CD4-positive, alpha-beta memory T cell (primary cell): Measurements from ENCODE around the gene DCAF6. TPM values are rescaled to one million over a fixed set of nuclear protein-coding genes. Genes with fewer than 3 reads are reported as not detected.

ENCODE experiments used
- CTCF ChIA-PET: fragments of 350-600 bp; sonication (Branson Sonifier 250); formaldehyde crosslinking; loops from one replicate; lab custom pipeline; 2021; ENCODE audit warnings: inconsistent platforms; ENCODE audit not compliant: partially characterized antibody; lab: Charles Lee
- POLR2A ChIA-PET: fragments of 350-600 bp; sonication (Branson Sonifier 250); formaldehyde crosslinking; loops from one replicate; lab custom pipeline; 2021; ENCODE audit not compliant: partially characterized antibody; lab: Charles Lee
- DNase-seq, 5 donors: peaks; one replicate each; pipeline versions ENCODE4 v3.0.0 to v3.0.0-alpha.2; 2020 to 2022; ENCODE audit warnings: mixed read lengths in 1 of 5
- H3K27ac ChIP-seq: one replicate; pipeline ENCODE4 v1.7.0; 2013; ENCODE audit warnings: low read depth, low read length
- H3K27me3 ChIP-seq: 2 replicates; pipeline ENCODE4 v1.7.0; 2013; ENCODE audit warnings: mild to moderate bottlenecking, low read length, moderate library complexity; ENCODE audit not compliant: insufficient read depth
- H3K36me3 ChIP-seq: 2 replicates; pipeline ENCODE4 v1.7.0; 2013; ENCODE audit warnings: mild to moderate bottlenecking, low read length, moderate library complexity; ENCODE audit not compliant: insufficient read depth
- H3K4me1 ChIP-seq: 2 replicates; pipeline ENCODE4 v1.7.0; 2013; ENCODE audit warnings: mild to moderate bottlenecking, low read length, moderate library complexity; ENCODE audit not compliant: insufficient read depth
- H3K4me3 ChIP-seq, 2 donors: one replicate each; pipeline ENCODE4 v1.7.0; 2013; ENCODE audit warnings: low read length in 2 of 2, mild to moderate bottlenecking in 1 of 2
- H3K9me3 ChIP-seq, 2 donors: one replicate each; pipeline ENCODE4 v1.7.0; 2013; ENCODE audit warnings: low read length in 2 of 2, control low read depth in 1 of 2; ENCODE audit not compliant: control insufficient read depth in 1 of 2
- H3K27ac Mint-ChIP-seq, 7 donors: one replicate each; pipeline ENCODE4 v1.8.0; 2020 to 2021; ENCODE audit warnings: mixed read lengths in 7 of 7, mild to moderate bottlenecking in 6 of 7, inconsistent platforms in 3 of 7, moderate library complexity in 3 of 7
- H3K27me3 Mint-ChIP-seq, 2 donors: one replicate each; pipeline ENCODE4 v1.8.0; 2020 to 2021; ENCODE audit warnings: mixed read lengths in 2 of 2
- H3K36me3 Mint-ChIP-seq, 2 donors: one replicate each; pipeline ENCODE4 v1.8.0; 2020 to 2021; ENCODE audit warnings: mixed read lengths in 2 of 2, inconsistent platforms in 1 of 2, mild to moderate bottlenecking in 1 of 2
- H3K4me1 Mint-ChIP-seq, 4 donors: one replicate each; pipeline ENCODE4 v1.8.0; 2020 to 2021; ENCODE audit warnings: mixed read lengths in 4 of 4, mild to moderate bottlenecking in 1 of 4
- H3K4me3 Mint-ChIP-seq, 8 donors: one replicate each; pipeline ENCODE4 v1.8.0; 2020 to 2021; ENCODE audit warnings: mixed read lengths in 8 of 8, mild to moderate bottlenecking in 7 of 8, moderate library complexity in 6 of 8, inconsistent platforms in 3 of 8
- H3K9me3 Mint-ChIP-seq, 8 donors: one replicate each; pipeline ENCODE4 v1.8.0; 2020 to 2021; ENCODE audit warnings: mixed read lengths in 8 of 8, mild to moderate bottlenecking in 5 of 8, inconsistent platforms in 3 of 8, moderate library complexity in 1 of 8
- intact Hi-C: fragments of 100-400 bp; cut with micrococcal nuclease; formaldehyde crosslinking; loops from one replicate; pipeline ENCODE4 v1.15.1; 2023
- polyA plus RNA-seq, 2 donors: library from polyadenylated mRNA; unstranded; fragments of 300-500 nt; fragmentation: Illumina TruSeq; gene quantifications; one replicate each; pipeline ENCODE4 v1.2.3, GENCODE V29; 2021
- total RNA-seq, 2 experiments: library from RNA; stranded (reverse); gene quantifications; one replicate each; pipeline ENCODE4 v1.2.3, GENCODE V29; 2021

DCAF6 gene
- total and polyA plus RNA-seq, 4 experiments from 2014 or later = 8.1 to 29.2 (median 21.3) TPM

DNA sequence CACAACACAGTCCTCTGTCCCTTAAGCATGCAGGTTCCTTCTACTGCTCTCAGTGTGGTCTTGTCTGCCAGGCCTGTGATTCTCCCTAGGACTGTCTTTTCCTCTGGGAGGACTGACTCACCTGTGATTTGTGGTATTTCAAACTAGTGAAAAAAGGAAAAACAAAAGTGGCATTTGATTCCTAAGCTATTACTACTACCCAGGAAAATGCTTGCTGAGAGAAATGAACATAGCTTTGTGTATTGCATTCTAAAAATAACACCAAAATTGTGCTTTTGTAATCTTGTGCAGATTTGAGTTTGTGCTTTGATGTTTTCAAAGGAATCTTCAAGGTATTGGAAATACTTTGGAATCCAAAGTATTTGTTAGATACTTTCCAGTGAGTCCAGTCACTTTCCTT lies 143.3 kb downstream of the DCAF6 start:
- Histone ChIP-seq H3K27me3 (no peaks in the 10 kb centered on the region), H3K4me3 (no peak overlapping the region), H3K4me1 (peaks cover 1% of the 10 kb centered on the region), H3K36me3 (no peaks in the 10 kb centered on the region), H3K27ac (no peak overlapping the region), H3K9me3 (no peaks in the 10 kb centered on the region)
- ChIA-PET CTCF (interaction anchor here (1.3 to 1.6 kb wide), 2 partner anchors 8 to 1269 kb away, joined by 3 to 6 read pairs; no protein-coding TSS in a partner anchor), POLR2A (no interaction called here)
- Mint-ChIP-seq H3K4me3 (no peak overlapping the region), H3K27ac (peak overlapping the region in 2 of 7 donors; percentile 44 to 53), H3K4me1 (peaks cover 0 to 3% (median 2%) of the 10 kb centered on the region in 4 donors), H3K27me3 (no peaks in the 10 kb centered on the region), H3K9me3 (no peaks in the 10 kb centered on the region), H3K36me3 (peaks cover 18 to 26% of the 10 kb centered on the region in 2 donors)
- DNase-seq = no peak
- intact Hi-C loops = loop anchor here (5.0 to 10.0 kb wide), 4 partner anchors 68 to 477 kb away; partner anchors contain the start of genes DCAF6 and MPC2

DNA sequence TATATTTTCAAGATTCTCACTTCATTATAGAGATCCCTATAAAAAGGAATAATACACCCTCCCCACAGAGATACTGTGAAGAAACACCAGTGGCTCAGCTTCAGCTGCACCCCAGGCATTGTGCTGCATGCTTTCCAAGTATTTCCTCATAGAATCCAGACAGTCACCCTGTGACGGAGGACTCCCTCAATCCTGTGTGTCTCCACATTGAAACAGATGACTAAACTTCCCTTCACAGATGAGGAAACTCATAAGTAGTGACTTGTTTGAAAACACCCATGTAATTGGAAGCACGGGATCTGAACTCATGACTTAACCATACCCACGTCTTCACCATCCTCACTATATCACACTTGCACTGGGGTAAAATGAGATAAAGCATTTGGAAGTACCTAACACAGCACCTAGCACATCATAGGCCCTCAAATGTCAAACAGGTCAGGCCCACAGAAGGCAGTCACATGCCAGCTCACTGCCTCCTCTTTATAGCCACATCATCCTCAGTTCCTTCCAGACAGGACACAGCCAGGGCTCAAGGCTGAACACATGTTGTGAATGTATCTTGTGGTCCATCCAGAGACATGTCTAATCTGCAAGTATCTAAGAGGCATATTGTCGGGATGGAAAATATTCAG lies 145.0 kb downstream of the DCAF6 start:
- H3K27ac Mint-ChIP-seq = peak overlapping the region in 2 of 7 donors; percentile 30 to 38
- CTCF ChIA-PET = interaction anchor here (0.6 to 5.1 kb wide), 35 partner anchors 10 to 1592 kb away, joined by 3 to 62 read pairs (median 4); partner anchors contain the start of gene DCAF6
- H3K27ac ChIP-seq = no peak overlapping the region
- H3K27me3 Mint-ChIP-seq = no peaks in the 10 kb centered on the region
- POLR2A ChIA-PET = interaction anchor here (1.6 kb wide), 1 partner anchor 145 kb away, joined by 6 read pairs; the partner anchor contains the start of genes DCAF6 and MPC2
- peaks cover 7 to 13% of the 10 kb centered on the region in 2 donors for H3K36me3 Mint-ChIP-seq
- no peaks in the 10 kb centered on the region for H3K36me3 ChIP-seq
- no peak overlapping the region for H3K4me3 ChIP-seq
- H3K9me3 ChIP-seq = no peaks in the 10 kb centered on the region
- no peaks in the 10 kb centered on the region for H3K27me3 ChIP-seq
- peaks cover 4% of the 10 kb centered on the region for H3K4me1 ChIP-seq
- H3K9me3 Mint-ChIP-seq = no peaks in the 10 kb centered on the region
- no peak overlapping the region for H3K4me3 Mint-ChIP-seq
- no peak for DNase-seq
- intact Hi-C loops = loop anchor here (1.0 to 10.0 kb wide), 5 partner anchors 66 to 479 kb away; partner anchors contain the start of genes DCAF6 and MPC2
- H3K4me1 Mint-ChIP-seq = peaks cover 0 to 6% (median 3%) of the 10 kb centered on the region in 4 donors

DNA sequence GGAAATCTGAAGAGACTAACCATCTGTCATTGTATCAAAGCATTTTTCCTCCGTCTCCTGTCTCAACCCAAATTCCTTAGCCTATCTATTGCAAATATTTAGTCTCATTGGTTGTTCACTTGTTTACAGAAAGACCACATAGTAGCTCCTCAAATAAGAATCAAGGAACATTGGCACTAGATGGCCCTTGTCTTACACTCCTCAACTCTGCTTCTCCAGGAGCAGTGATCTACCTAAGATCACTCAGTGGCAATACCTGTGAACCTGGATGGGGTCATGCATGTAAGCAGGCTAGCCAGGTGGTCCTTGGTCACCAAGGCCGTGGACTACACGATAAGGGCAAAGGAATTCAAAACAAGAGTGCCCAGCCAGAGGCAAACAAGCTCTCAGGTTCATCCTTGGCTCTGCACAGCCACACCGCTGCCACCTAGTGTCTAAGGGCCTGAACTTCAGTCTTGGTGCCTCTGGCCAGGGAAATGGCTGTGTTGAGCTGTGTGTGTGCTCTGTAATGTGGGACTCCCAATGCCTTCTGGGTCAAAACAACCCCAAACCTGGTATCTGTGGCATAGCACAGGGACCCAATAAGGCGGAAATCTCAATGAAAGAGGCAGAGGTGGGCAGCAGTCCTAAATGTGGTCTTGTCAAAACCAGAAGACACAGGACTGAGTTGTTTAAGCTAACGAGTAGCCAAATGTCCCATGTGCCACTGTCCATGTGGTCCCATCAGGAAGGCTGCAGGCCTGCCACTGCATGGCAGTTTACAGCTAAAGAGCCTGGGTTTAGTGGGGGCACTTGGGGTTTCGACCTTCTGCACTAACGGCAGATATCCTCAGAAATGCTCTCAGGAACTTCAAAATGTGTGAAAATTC lies 145.8 kb downstream of the DCAF6 start:
- no peak overlapping the region for H3K4me3 ChIP-seq
- ChIA-PET POLR2A (interaction anchor here (1.6 kb wide), 1 partner anchor 146 kb away, joined by 6 read pairs; the partner anchor contains the start of genes DCAF6 and MPC2), CTCF (interaction anchor here (0.6 to 5.1 kb wide), 44 partner anchors 8 to 1593 kb away, joined by 3 to 62 read pairs (median 4); partner anchors contain the start of genes ADCY10 and DCAF6)
- peak overlapping the region in 2 of 7 donors; percentile 30 for H3K27ac Mint-ChIP-seq
- no peaks in the 10 kb centered on the region for H3K27me3 ChIP-seq
- peaks cover 0 to 6% (median 3%) of the 10 kb centered on the region in 4 donors for H3K4me1 Mint-ChIP-seq
- H3K27ac ChIP-seq = no peak overlapping the region
- H3K4me1 ChIP-seq = peaks cover 4% of the 10 kb centered on the region
- no peaks in the 10 kb centered on the region for H3K9me3 Mint-ChIP-seq
- H3K36me3 Mint-ChIP-seq = peaks cover 0 to 6% of the 10 kb centered on the region in 2 donors
- H3K36me3 ChIP-seq = no peaks in the 10 kb centered on the region
- intact Hi-C loops = loop anchor here (1.0 to 10.0 kb wide), 5 partner anchors 65 to 480 kb away; partner anchors contain the start of genes DCAF6 and MPC2
- no peak overlapping the region for H3K4me3 Mint-ChIP-seq
- peak in 4 of 5 donors; percentile 40 to 55 (median 48) for DNase-seq
- no peaks in the 10 kb centered on the region for H3K27me3 Mint-ChIP-seq
- no peaks in the 10 kb centered on the region for H3K9me3 ChIP-seq

DNA sequence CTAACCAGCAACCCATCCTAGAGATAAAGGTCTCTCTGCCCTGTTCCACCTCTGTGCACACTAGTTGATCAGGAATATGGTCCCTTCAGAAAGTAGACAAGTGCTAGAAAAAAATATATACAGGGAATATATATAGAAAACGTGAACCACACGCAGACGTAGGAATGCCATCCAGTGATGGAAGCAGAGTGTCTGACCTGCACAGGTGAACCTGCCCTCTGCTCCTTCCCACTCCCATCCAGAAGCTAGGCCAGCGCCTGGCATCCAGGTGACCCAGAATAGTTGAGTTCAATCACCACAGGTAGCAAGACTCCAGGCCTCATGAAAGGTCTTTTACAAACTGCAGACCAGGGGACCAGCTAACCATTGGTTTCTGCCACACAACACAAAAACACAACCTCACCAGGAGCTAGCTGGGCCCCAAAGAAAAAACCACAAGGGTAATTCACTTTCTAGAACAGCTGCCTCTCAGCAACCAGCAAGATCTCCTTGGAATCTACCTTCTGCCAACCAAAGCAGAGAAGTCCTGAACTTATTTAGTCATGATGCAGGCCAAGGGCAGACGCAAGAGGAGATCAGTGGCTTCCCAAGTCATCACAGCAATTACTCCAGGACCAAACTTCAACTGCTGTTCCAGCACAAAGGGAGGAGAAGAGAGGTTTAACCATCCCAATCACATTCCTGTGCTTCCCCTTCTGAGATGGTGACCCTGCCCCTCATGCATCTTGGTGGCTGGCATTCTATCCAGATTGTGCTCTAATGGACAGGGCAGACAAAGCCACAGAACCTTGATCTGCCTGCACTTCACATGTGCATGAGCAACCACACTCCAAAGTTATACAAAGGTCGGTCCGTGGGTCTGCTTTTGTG lies 147.2 kb downstream of the DCAF6 start:
- CTCF ChIA-PET = interaction anchor here (0.7 to 5.1 kb wide), 19 partner anchors 9 to 1264 kb away, joined by 3 to 62 read pairs (median 7); partner anchors contain the start of gene DCAF6
- H3K36me3 ChIP-seq = no peaks in the 10 kb centered on the region
- H3K4me3 Mint-ChIP-seq = no peak overlapping the region
- POLR2A ChIA-PET = interaction anchor here (1.6 kb wide), 1 partner anchor 148 kb away, joined by 6 read pairs; the partner anchor contains the start of genes DCAF6 and MPC2
- H3K36me3 Mint-ChIP-seq = peaks cover 0 to 1% of the 10 kb centered on the region in 2 donors
- no peak for DNase-seq
- no peak overlapping the region for H3K4me3 ChIP-seq
- H3K4me1 ChIP-seq = peaks cover 4% of the 10 kb centered on the region
- H3K9me3 ChIP-seq = no peaks in the 10 kb centered on the region
- H3K27me3 ChIP-seq = no peaks in the 10 kb centered on the region
- no peak overlapping the region for H3K27ac ChIP-seq
- H3K4me1 Mint-ChIP-seq = peaks cover 0 to 6% (median 3%) of the 10 kb centered on the region in 4 donors
- no peaks in the 10 kb centered on the region for H3K27me3 Mint-ChIP-seq
- H3K27ac Mint-ChIP-seq = peak overlapping the region in 1 of 7 donors; percentile 51
- intact Hi-C loops = loop anchor here (5.0 to 10.0 kb wide), 4 partner anchors 64 to 481 kb away; partner anchors contain the start of genes DCAF6 and MPC2
- no peaks in the 10 kb centered on the region for H3K9me3 Mint-ChIP-seq

DNA sequence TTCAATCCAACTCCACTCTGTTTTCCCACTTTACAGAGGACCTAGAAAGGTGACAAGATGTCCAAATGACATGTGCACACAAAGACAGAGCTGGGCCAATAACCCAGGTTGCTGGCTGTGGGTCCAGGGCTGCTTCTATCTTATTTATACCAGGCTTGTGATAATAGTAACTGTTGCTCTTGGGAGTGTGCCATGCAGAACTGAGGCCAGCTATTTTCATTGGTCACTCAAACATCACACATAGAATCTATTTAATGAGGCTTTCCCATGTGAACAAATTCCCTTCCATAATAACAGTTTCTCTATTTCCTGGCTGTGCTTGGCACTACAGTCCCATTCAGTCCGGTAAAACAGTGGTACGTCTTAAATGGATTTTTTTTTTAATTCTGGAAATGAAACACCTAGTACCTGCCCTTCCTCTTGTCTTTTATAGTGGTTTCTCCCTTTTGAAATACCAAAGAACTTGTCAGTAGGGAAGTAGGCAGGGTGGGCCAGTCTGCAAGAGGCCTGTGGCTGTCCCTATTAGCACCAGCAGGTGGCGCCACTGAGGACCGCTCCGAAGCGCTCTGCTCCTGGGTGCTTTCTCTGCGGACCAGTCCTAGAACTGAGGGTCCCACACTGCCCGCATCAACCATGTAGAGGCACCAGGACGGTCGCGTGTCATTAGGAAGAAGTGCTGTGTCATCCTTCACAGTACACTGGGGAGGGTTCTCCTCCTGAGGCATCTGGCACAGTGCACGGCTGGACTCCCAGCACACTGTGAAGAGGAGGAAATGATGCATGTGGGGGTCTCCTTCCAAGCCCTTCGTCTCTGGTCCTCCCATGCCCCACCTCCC lies 148.1 kb downstream of the DCAF6 start:
- ChIA-PET POLR2A (no interaction called here), CTCF (interaction anchor here (0.7 to 5.1 kb wide), 12 partner anchors 9 to 278 kb away, joined by 3 to 62 read pairs (median 4); no protein-coding TSS in a partner anchor)
- intact Hi-C loops = loop anchor here (5.0 to 10.0 kb wide), 4 partner anchors 63 to 482 kb away; partner anchors contain the start of genes DCAF6 and MPC2
- no peak overlapping the region for H3K27ac Mint-ChIP-seq
- no peak overlapping the region for H3K4me3 Mint-ChIP-seq
- peaks cover 0 to 6% (median 3%) of the 10 kb centered on the region in 4 donors for H3K4me1 Mint-ChIP-seq
- no peaks in the 10 kb centered on the region for H3K36me3 ChIP-seq
- peak in 4 of 5 donors; percentile 31 to 47 (median 40) for DNase-seq
- peaks cover 4% of the 10 kb centered on the region for H3K4me1 ChIP-seq
- H3K4me3 ChIP-seq = no peak overlapping the region
- no peaks in the 10 kb centered on the region for H3K9me3 ChIP-seq
- no peaks in the 10 kb centered on the region for H3K27me3 Mint-ChIP-seq
- no peak overlapping the region for H3K27ac ChIP-seq
- H3K9me3 Mint-ChIP-seq = no peaks in the 10 kb centered on the region
- no peaks in the 10 kb centered on the region for H3K27me3 ChIP-seq
- peaks cover 0 to 1% of the 10 kb centered on the region in 2 donors for H3K36me3 Mint-ChIP-seq
